MM.1S (cell line): ENCODE measurements around the gene TTI1.

Experiments used
- DNase-seq: peaks from one replicate; pipeline ENCODE4 v3.0.0-alpha.2; 2015
- H2AFZ ChIP-seq: fragments of 300-600 bp; sonication (generic); 2 replicates; pipeline ENCODE4 v1.6.0; 2016; ENCODE audit warnings: antibody characterized with exemption, low read length
- H3F3A ChIP-seq: fragments of 300-600 bp; sonication (generic); 2 replicates; pipeline ENCODE4 v1.6.1; 2016; ENCODE audit warnings: mild to moderate bottlenecking, antibody characterized with exemption, low read length, moderate library complexity, mixed read lengths; ENCODE audit not compliant: insufficient read depth
- H3K27ac ChIP-seq: fragments of 300-600 bp; sonication (generic); 2 replicates; pipeline ENCODE4 v1.5.1; 2016; ENCODE audit warnings: mild to moderate bottlenecking, low read length
- H3K27me3 ChIP-seq: fragments of 300-600 bp; sonication (generic); replicated peaks from 2 replicates; pipeline ENCODE4 v1.6.0; 2016; ENCODE audit warnings: low read length; ENCODE audit not compliant: insufficient read depth
- H3K36me3 ChIP-seq: fragments of 300-600 bp; sonication (generic); replicated peaks from 2 replicates; pipeline ENCODE4 v1.6.1; 2016; ENCODE audit warnings: mild to moderate bottlenecking, low read length, mixed read lengths; ENCODE audit not compliant: insufficient read depth
- H3K4me1 ChIP-seq: fragments of 300-600 bp; sonication (generic); 2 replicates; pipeline ENCODE4 v1.6.1; 2016; ENCODE audit warnings: low read length, mixed read lengths
- H3K4me2 ChIP-seq: fragments of 300-600 bp; sonication (generic); 2 replicates; pipeline ENCODE4 v1.6.0; 2016; ENCODE audit warnings: low read depth, low read length
- H3K4me3 ChIP-seq: fragments of 300-600 bp; sonication (generic); 2 replicates; pipeline ENCODE4 v1.5.1; 2016; ENCODE audit warnings: low read length, mixed read lengths
- H3K79me2 ChIP-seq: fragments of 300-600 bp; sonication (generic); 2 replicates; pipeline ENCODE4 v1.6.1; 2016; ENCODE audit warnings: mixed run types, low read length, mixed read lengths
- H3K9ac ChIP-seq: fragments of 300-600 bp; sonication (generic); 2 replicates; pipeline ENCODE4 v1.6.1; 2016; ENCODE audit warnings: low read length, mixed read lengths
- H3K9me2 ChIP-seq: fragments of 300-600 bp; sonication (generic); replicated peaks from 2 replicates; pipeline ENCODE4 v1.6.1; 2016; ENCODE audit warnings: mild to moderate bottlenecking, low read length, mixed read lengths; ENCODE audit not compliant: insufficient read depth
- H3K9me3 ChIP-seq: fragments of 300-600 bp; sonication (generic); replicated peaks from 2 replicates; pipeline ENCODE4 v1.6.1; 2016; ENCODE audit warnings: mild to moderate bottlenecking, low read length, mixed read lengths; ENCODE audit not compliant: insufficient read depth
- H4K20me1 ChIP-seq: fragments of 300-600 bp; sonication (generic); 2 replicates; pipeline ENCODE4 v1.6.1; 2016; ENCODE audit warnings: mild to moderate bottlenecking, low read length, moderate library complexity, mixed read lengths; ENCODE audit not compliant: insufficient read depth
- EZH2 ChIP-seq: fragments of 300-600 bp; sonication (generic); optimal IDR thresholded peaks from 2 replicates; pipeline ENCODE3; 2017; ENCODE audit warnings: low read depth, mild to moderate bottlenecking, antibody characterized with exemption, low read length, mixed read lengths
- EZH2phosphoT487 ChIP-seq: fragments of 300-600 bp; sonication (generic); IDR thresholded peaks from 2 replicates; pipeline ENCODE4 v1.6.1; 2018; ENCODE audit warnings: antibody characterized with exemption, low read length
- TF ChIP-seq, protein P1 (sequence below): fragments of 300-600 bp; sonication (generic); IDR thresholded peaks from 2 replicates; pipeline ENCODE4 v1.5.1; 2016; ENCODE audit warnings: antibody characterized with exemption, low read length, mixed read lengths

Gene TTI1

GRCh38 chr20:38055294-38055693 lies 22.0 kb upstream of the TTI1 start:
- Histone ChIP-seq H4K20me1 (no peaks in the 10 kb centered on the region), H3K9me2 (no peaks in the 10 kb centered on the region), H3K9me3 (no peaks in the 10 kb centered on the region), H3K36me3 (peaks cover 10% of the 10 kb centered on the region), H3K4me3 (no peak overlapping the region), H3K27me3 (no peaks in the 10 kb centered on the region), H3F3A (0 out of 2 replicates have a peak, but pooled peaks cover 1% of the 10 kb centered on the region), H3K4me1 (peaks cover 20% of the 10 kb centered on the region), H3K27ac (no peak overlapping the region), H3K4me2 (no peak overlapping the region), H2AFZ (no peak overlapping the region), H3K79me2 (peaks cover 89% of the 10 kb centered on the region), H3K9ac (no peak overlapping the region)
- no peak for DNase-seq
- TF ChIP-seq EZH2 (no peak), EZH2phosphoT487 (no peak)
- TF ChIP-seq, protein P1, sequence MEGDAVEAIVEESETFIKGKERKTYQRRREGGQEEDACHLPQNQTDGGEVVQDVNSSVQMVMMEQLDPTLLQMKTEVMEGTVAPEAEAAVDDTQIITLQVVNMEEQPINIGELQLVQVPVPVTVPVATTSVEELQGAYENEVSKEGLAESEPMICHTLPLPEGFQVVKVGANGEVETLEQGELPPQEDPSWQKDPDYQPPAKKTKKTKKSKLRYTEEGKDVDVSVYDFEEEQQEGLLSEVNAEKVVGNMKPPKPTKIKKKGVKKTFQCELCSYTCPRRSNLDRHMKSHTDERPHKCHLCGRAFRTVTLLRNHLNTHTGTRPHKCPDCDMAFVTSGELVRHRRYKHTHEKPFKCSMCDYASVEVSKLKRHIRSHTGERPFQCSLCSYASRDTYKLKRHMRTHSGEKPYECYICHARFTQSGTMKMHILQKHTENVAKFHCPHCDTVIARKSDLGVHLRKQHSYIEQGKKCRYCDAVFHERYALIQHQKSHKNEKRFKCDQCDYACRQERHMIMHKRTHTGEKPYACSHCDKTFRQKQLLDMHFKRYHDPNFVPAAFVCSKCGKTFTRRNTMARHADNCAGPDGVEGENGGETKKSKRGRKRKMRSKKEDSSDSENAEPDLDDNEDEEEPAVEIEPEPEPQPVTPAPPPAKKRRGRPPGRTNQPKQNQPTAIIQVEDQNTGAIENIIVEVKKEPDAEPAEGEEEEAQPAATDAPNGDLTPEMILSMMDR = no peak

GRCh38 chr20:38054647-38055046 lies 21.4 kb upstream of the TTI1 start:
- Histone ChIP-seq H3K27me3 (no peaks in the 10 kb centered on the region), H3F3A (0 out of 2 replicates have a peak, but pooled peaks cover 8% of the 10 kb centered on the region), H2AFZ (no peak overlapping the region), H3K27ac (no peak overlapping the region), H3K4me1 (peaks cover 21% of the 10 kb centered on the region), H3K9me2 (no peaks in the 10 kb centered on the region), H3K79me2 (peaks cover 90% of the 10 kb centered on the region), H3K9ac (no peak overlapping the region), H3K4me2 (no peak overlapping the region), H3K9me3 (no peaks in the 10 kb centered on the region), H3K36me3 (peaks cover 5% of the 10 kb centered on the region), H4K20me1 (peaks cover 5% of the 10 kb centered on the region; the same call in 1 of the 2 replicates), H3K4me3 (no peak overlapping the region)
- no peak for DNase-seq
- TF ChIP-seq, protein P1 = no peak
- TF ChIP-seq EZH2 = no peak
- TF ChIP-seq EZH2phosphoT487 = no peak

DNA sequence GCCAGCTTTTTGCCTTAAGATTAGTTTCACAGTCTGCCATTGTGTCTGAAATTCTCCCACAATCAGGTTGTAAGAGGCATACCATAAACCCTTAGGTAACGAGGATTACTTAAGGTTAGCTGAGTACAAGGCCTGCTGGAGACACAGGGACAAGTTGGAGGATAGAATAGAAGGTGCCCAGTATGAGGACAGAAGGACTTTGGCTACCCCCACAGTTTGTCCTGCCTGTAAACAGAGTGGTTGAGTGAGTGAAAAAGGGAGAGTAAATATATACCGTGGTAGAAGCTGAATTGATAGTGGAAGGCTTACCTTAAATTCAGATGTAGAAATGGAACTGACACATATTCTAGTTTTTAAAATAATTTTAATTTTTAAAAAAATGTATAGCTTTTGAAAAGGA lies 19.6 kb upstream of the TTI1 start:
- peaks cover 6% of the 10 kb centered on the region; the same call in 1 of the 2 replicates for H4K20me1 ChIP-seq
- H3K79me2 ChIP-seq = peaks cover 84% of the 10 kb centered on the region
- 0 out of 2 replicates have a peak, but pooled peaks cover 10% of the 10 kb centered on the region for H3F3A ChIP-seq
- H3K36me3 ChIP-seq = no peaks in the 10 kb centered on the region; the same call in 1 of the 2 replicates
- H3K9me2 ChIP-seq = no peaks in the 10 kb centered on the region
- no peak overlapping the region for H3K27ac ChIP-seq
- H3K4me1 ChIP-seq = peaks cover 23% of the 10 kb centered on the region
- H3K4me3 ChIP-seq = no peak overlapping the region
- TF ChIP-seq, protein P1 = no peak
- TF ChIP-seq EZH2phosphoT487 = no peak
- no peak for TF ChIP-seq EZH2
- DNase-seq = no peak
- H3K9ac ChIP-seq = no peak overlapping the region
- H3K27me3 ChIP-seq = no peaks in the 10 kb centered on the region
- H3K4me2 ChIP-seq = no peak overlapping the region
- no peaks in the 10 kb centered on the region for H3K9me3 ChIP-seq
- no peak overlapping the region for H2AFZ ChIP-seq
